ENCODE measurements around the gene CALHM3.

CALHM3 gene

GRCh38 chr10:103449208-103450144 lies 29.6 kb downstream of the CALHM3 start:
- DNase-seq = no peak

GRCh38 chr10:103448746-103449145 lies 30.3 kb downstream of the CALHM3 start:
- DNase-seq = no peak

- DNase-seq = no peak
Measured at GRCh38 chr10:103447187-103447586, 31.9 kb downstream of the CALHM3 start.

- no peak for DNase-seq
Measured at GRCh38 chr10:103445767-103446567, 33.1 kb downstream of the CALHM3 start.

- DNase-seq = no peak
Measured at GRCh38 chr10:103445366-103445765, 33.7 kb downstream of the CALHM3 start.

GRCh38 chr10:103444478-103444877 lies 34.6 kb downstream of the CALHM3 start:
- no peak for DNase-seq

GRCh38 chr10:103443475-103444185 lies 35.4 kb downstream of the CALHM3 start:
- DNase-seq = no peak

- DNase-seq = no peak
Measured at GRCh38 chr10:103442031-103442461, 37.0 kb downstream of the CALHM3 start.

GRCh38 chr10:103441611-103442010 lies 37.4 kb downstream of the CALHM3 start:
- no peak for DNase-seq

- no peak for DNase-seq
Measured at GRCh38 chr10:103441206-103441605, 37.8 kb downstream of the CALHM3 start.

- DNase-seq = no peak
Measured at GRCh38 chr10:103440416-103440815, 38.6 kb downstream of the CALHM3 start.

- no peak for DNase-seq
Measured at GRCh38 chr10:103439776-103440175, 39.3 kb downstream of the CALHM3 start.

GRCh38 chr10:103433858-103434257 lies 45.2 kb downstream of the CALHM3 start:
- no peak for DNase-seq

- DNase-seq = no peak
Measured at GRCh38 chr10:103431902-103432301, 47.1 kb downstream of the CALHM3 start.

- DNase-seq = no peak
Measured at GRCh38 chr10:103429647-103430046, 49.4 kb downstream of the CALHM3 start.

- no peak for DNase-seq
Measured at GRCh38 chr10:103428989-103429643, 49.9 kb downstream of the CALHM3 start.

GRCh38 chr10:103427866-103428265 lies 51.2 kb downstream of the CALHM3 start:
- DNase-seq = no peak

- DNase-seq = no peak
Measured at GRCh38 chr10:103423748-103424147, 55.3 kb downstream of the CALHM3 start.

Measured in activated CD4-positive, alpha-beta T cell treated with anti-CD3 and anti-CD28 coated beads, Interleukin-2, amount 50 U/mL, for 1 hour (primary cell).